ENCODE data around the gene TAC3.
"Not testable (repeated sequence)": the region's sequence is repeated elsewhere in the genome, so short reads cannot be mapped to it uniquely, and the experiment has no call there.

The TAC3 gene

DNA sequence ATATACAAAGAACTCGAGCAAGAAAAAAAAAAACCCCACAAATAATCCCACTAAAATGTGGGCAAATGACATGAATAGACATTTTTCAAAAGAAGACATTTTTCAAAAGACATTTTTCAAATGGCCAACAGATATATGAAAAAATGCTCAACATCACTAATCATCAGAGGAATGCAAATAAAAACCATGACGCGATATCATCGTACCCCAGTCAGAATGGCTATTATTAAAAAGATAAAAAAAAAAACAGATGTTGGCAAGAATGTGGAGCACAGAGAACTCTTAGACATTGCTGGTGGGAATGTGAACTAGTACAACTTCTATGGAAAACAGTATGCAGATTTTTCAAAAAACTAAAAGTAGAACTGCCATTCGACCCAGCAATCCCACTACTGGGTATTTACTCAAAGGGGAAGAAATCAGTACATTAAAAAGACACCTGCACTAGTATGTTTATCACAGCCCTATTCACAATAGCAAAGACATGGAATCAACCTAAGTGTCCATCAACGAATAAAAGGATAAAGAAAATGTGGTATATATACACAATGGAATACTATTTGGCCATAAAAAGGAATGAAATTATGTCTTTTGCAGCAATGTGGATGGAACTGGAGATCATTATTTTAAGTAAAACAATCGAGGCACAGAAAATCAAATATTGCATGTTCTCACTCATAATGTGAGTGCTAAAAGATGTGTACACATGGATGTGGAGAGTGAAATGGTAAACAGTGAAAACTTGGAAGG, 26.3 kb downstream of the TAC3 start:
- TF ChIP-seq, protein P1, sequence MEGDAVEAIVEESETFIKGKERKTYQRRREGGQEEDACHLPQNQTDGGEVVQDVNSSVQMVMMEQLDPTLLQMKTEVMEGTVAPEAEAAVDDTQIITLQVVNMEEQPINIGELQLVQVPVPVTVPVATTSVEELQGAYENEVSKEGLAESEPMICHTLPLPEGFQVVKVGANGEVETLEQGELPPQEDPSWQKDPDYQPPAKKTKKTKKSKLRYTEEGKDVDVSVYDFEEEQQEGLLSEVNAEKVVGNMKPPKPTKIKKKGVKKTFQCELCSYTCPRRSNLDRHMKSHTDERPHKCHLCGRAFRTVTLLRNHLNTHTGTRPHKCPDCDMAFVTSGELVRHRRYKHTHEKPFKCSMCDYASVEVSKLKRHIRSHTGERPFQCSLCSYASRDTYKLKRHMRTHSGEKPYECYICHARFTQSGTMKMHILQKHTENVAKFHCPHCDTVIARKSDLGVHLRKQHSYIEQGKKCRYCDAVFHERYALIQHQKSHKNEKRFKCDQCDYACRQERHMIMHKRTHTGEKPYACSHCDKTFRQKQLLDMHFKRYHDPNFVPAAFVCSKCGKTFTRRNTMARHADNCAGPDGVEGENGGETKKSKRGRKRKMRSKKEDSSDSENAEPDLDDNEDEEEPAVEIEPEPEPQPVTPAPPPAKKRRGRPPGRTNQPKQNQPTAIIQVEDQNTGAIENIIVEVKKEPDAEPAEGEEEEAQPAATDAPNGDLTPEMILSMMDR (IDR thresholded peaks at IDR 0.05; ENCODE audit: insufficient read depth, low read depth, low read length, missing control alignments), result no peak
- H3K4me3 ChIP-seq (ENCODE audit: low read length), result no peak overlapping the region
- no peak for DNase-seq (ENCODE audit: low read depth)

- DNase-seq (ENCODE audit: low read depth), result no peak
- TF ChIP-seq, protein P1 (IDR thresholded peaks at IDR 0.05; ENCODE audit: insufficient read depth, low read depth, low read length, missing control alignments), result no peak
- H3K4me3 ChIP-seq (ENCODE audit: low read length), result no peak overlapping the region
Measured at GRCh38 chr12:56988207-56988739, 28.1 kb downstream of the TAC3 start.

DNA sequence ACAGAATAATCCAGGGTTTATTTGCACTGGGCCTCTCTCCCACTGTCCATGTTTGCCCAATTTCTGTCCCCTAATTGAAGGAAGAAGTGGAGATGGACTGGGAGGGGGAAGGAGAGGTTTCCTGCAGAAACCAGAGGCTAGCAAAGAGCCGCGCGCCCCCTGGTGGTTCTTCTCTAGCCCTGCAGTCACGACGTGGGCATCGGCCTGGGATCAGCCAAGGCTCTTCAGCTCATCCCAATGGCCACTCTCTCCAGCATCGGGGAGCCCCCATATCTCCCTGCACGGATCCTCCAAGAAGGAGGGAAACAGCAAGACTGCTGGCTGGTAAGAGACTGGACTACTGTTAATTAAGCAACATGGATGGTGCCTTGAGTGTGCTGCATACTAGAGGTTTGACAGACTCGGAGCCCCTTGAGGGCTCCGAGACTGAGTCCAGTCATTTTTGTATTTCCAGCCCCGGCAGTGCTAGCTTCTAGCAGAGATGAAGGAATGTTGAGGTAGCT, 28.7 kb downstream of the TAC3 start:
- no peak overlapping the region for H3K4me3 ChIP-seq (ENCODE audit: low read length)
- DNase-seq (ENCODE audit: low read depth), result peak; percentile 79
- TF ChIP-seq, protein P1 (IDR thresholded peaks at IDR 0.05; ENCODE audit: insufficient read depth, low read depth, low read length, missing control alignments), result peak; percentile 94

DNA sequence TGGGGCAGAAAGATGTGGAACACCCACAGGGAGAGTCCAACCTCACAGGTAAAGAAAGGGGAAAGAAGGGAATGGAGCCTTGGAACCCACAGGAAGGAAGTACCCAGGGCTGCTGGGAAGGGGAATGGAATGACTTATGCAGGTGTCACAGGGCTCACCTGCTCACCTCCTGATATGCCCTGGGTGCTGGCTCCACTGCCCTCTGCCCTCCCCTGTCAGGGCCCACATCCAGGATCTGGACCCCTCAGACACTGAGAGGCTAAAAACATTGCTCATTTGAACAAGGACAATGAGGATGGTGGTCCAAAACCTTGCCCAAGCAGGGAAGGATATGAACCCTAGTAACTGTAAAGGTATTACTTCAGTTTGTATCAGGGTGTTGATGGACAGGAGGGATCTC, 29.3 kb downstream of the TAC3 start:
- no peak overlapping the region for H3K4me3 ChIP-seq (ENCODE audit: low read length)
- no peak for DNase-seq (ENCODE audit: low read depth)
- TF ChIP-seq, protein P1 (IDR thresholded peaks at IDR 0.05; ENCODE audit: insufficient read depth, low read depth, low read length, missing control alignments), result no peak

- not testable (repeated sequence) for H3K4me3 ChIP-seq (ENCODE audit: low read length)
- TF ChIP-seq, protein P1 (IDR thresholded peaks at IDR 0.05; ENCODE audit: insufficient read depth, low read depth, low read length, missing control alignments), result peak; percentile 40
- DNase-seq (ENCODE audit: low read depth), result peak; percentile 98
Measured at GRCh38 chr12:56985714-56986113, 30.6 kb downstream of the TAC3 start.

GRCh38 chr12:56983386-56983785, 32.9 kb downstream of the TAC3 start:
- no peak for DNase-seq (ENCODE audit: low read depth)
- TF ChIP-seq, protein P1 (IDR thresholded peaks at IDR 0.05; ENCODE audit: insufficient read depth, low read depth, low read length, missing control alignments), result no peak
- H3K4me3 ChIP-seq (ENCODE audit: low read length), result no peak overlapping the region

DNA sequence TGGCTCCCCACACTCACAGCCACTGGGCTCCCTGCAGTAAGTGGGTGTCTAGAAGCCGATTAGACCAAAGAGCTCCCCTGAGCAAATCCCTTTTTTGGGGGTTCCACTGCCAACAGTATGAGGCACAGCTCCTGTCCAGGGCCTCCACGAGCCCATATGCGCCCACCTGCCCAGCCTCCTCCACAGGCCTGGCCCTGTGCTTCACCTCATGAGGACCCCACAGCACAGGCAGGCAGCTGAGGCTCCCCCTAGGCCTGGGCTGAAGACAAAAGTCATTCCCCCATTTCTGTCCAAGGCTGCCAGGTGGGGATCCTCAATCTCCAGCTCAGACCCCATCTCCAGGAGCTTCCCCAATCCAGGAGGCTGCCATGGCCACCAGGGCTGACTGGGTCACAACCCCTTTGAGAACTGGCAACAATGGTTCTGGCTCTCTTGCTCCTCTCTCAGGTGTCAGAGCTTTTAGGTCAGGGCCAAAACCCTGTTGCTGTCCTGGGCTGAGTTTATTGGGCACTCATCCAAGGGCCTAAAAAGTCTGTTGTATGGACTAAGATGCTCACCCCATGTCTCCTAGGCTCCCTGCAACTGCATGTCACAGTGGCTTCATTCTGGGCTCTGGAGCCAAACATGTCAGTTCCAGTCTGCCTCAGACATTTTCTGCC, 33.6 kb downstream of the TAC3 start:
- not testable (repeated sequence) for DNase-seq (ENCODE audit: low read depth); H3K4me3 ChIP-seq (ENCODE audit: low read length)
